Measurements from ENCODE around the gene B9D2. TPM values are rescaled to one million over a fixed set of nuclear protein-coding genes. Genes with fewer than 3 reads are reported as not detected.

Gene B9D2
- total RNA-seq, 1 donor from 2014 or later = 3.5 TPM

- DNase-seq (ENCODE audit: low spot score) = no peak
Observed at GRCh38 chr19:41311613-41312012, 52.3 kb downstream of the B9D2 start.

DNA sequence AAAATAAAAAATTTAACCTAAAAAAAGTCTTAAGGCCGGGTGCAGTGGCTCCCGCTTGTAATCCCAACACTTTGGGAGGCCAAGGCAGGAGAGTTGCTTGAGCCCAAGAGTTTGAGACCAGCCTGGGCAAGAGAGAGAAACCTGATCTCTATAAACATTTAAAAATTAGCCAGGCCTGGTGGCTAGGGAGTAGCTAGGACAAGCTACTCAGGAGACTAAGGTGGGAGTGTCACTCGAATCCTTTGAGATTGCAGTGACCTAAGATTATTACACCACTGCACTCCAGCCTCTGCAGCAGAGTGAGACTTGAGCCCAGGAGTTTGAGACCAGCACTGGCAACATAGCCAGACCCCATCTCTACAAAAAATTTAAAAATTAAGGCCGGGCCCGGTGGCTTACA, 52.9 kb downstream of the B9D2 start:
- no peak for DNase-seq (ENCODE audit: low spot score)

GRCh38 chr19:41310033-41310831, 53.7 kb downstream of the B9D2 start, which contains the start of gene CCDC97:
Gene CCDC97 (plus strand): TSS chr19:41310172. CDS start chr19:41310311, 139 bp downstream.
- DNase-seq (ENCODE audit: low spot score) = peak; percentile 96

GRCh38 chr19:41309180-41310032, 54.5 kb downstream of the B9D2 start:
- no peak for DNase-seq (ENCODE audit: low spot score)

GRCh38 chr19:41308450-41309179, 55.3 kb downstream of the B9D2 start:
- peak; percentile 96 for DNase-seq (ENCODE audit: low spot score)

- no peak for DNase-seq (ENCODE audit: low spot score)
Observed at GRCh38 chr19:41307954-41308449, 55.9 kb downstream of the B9D2 start.

DNA sequence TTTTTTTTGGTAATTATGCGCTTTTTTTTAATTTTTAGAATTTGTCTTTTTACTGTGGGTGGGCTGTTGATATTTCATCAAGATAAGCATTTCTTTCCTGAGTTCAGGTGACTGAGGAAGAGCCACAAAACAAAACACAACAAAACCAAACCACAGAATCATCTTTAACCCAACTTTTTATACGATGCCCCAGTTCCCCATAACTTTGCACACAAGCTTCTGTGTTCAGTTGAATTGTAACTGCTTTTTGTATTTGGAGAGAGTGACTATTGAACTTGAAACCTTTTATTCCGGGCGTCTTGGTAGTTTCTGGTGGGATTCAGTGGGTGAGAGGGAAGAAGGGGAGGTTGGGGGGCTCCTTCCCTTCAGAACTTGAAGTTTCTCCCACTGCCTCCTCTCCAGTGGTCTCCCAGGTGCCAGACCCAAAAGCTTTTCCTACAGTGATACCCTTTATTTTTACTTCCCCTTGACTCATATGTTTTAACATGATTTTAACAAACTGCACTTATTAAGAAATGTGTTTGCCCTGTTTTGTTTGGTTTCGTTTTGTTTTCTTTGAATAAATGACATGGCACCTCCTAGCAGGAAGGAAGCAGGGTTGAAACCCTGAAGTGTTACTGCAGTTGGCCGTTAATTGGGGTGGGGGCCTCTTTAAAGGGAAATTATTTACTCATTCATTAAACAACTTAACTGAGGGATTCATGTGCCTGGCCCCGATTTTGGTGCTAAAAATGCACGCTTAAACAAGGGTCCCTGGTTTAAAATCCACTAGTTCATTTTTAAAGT, 56.7 kb downstream of the B9D2 start:
- no peak for DNase-seq (ENCODE audit: low spot score)

- DNase-seq (ENCODE audit: low spot score) = no peak
Observed at GRCh38 chr19:41305927-41306793, 57.8 kb downstream of the B9D2 start.

GRCh38 chr19:41304706-41305483, 59.1 kb downstream of the B9D2 start:
- no peak for DNase-seq (ENCODE audit: low spot score)

Other genes with a start within 250 kb of the B9D2 start
- gene CYP2F1, start 249.7 kb downstream of the B9D2 start, total RNA-seq = not detected
- 2.2 TPM for gene CYP2S1, start 170.9 kb downstream of the B9D2 start, total RNA-seq
- 61.1 TPM for gene AXL, start 144.9 kb downstream of the B9D2 start, total RNA-seq
- gene HNRNPUL1, start 99.8 kb downstream of the B9D2 start, total RNA-seq = 143 TPM
- 20.5 TPM for gene CCDC97, start 54.0 kb downstream of the B9D2 start, total RNA-seq
- gene TGFB1, start 10.2 kb downstream of the B9D2 start, total RNA-seq = 54.3 TPM
- 10.0 TPM for gene TMEM91, start 12.4 kb upstream of the B9D2 start, total RNA-seq
- 9.6 TPM for gene EXOSC5, start 33.2 kb upstream of the B9D2 start, total RNA-seq
- gene BCKDHA, start 33.7 kb upstream of the B9D2 start, total RNA-seq = 5.7 TPM
- 8.1 TPM for gene B3GNT8, start 63.2 kb upstream of the B9D2 start, total RNA-seq
- 33.0 TPM for gene DMAC2, start 75.8 kb upstream of the B9D2 start, total RNA-seq
- not detected for gene ERICH4, start 79.0 kb upstream of the B9D2 start, total RNA-seq
- 2.1 TPM for gene CEACAM21, start 212.0 kb upstream of the B9D2 start, total RNA-seq

All from mesenteric fat pad (tissue), 1 donor.